ENCODE data around the gene CCR7.
"Not testable (repeated sequence)": the region's sequence is repeated elsewhere in the genome, so short reads cannot be mapped to it uniquely, and the experiment has no call there.

GRCh38 chr17:40546497-40546896, 18.8 kb downstream of the CCR7 start:
- not testable (repeated sequence) for TF ChIP-seq EZH2phosphoT487 (IDR thresholded peaks at IDR 0.05; ENCODE audit: insufficient read depth, low read depth); EZH2 (IDR thresholded peaks at IDR 0.05; ENCODE audit: insufficient read depth, poor library complexity, severe bottlenecking)

All from GM23248 (cell line).